ENCODE data around the gene MICOS13.

MICOS13 gene

DNA sequence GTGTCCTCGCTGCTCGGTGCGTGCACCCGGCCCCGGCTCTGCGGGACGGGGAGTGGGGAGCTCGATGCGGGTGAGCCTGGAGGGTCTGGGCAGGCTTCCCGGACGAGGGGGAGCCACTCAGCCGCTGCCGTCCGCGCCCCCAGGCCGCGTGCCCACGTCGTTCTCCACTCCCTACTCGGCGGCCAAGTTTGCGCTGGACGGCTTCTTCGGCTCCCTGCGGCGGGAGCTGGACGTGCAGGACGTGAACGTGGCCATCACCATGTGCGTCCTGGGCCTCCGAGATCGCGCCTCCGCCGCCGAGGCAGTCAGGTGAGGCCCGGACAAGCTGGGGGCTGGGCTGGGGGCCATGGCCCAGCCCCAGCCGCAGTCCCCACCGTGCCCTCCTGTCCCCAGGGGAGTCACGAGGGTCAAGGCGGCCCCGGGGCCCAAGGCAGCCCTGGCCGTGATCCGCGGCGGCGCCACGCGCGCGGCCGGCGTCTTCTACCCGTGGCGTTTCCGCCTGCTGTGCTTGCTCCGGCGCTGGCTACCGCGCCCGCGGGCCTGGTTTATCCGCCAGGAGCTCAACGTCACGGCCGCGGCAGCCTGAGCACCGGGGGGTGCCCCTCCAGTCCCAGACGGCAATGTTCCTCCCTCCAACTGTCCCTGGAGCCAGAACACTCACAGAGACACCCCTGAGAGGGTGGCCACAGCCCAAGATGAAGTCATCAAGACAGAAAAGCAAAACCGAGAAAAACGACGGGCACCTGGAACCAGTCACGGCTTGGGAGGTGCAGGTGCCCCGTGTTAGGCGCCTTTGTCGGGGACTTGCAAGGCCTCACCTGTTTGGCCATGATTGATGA, 7.3 kb upstream of the MICOS13 start:
- no peak for DNase-seq (ENCODE audit: low read depth)

DNA sequence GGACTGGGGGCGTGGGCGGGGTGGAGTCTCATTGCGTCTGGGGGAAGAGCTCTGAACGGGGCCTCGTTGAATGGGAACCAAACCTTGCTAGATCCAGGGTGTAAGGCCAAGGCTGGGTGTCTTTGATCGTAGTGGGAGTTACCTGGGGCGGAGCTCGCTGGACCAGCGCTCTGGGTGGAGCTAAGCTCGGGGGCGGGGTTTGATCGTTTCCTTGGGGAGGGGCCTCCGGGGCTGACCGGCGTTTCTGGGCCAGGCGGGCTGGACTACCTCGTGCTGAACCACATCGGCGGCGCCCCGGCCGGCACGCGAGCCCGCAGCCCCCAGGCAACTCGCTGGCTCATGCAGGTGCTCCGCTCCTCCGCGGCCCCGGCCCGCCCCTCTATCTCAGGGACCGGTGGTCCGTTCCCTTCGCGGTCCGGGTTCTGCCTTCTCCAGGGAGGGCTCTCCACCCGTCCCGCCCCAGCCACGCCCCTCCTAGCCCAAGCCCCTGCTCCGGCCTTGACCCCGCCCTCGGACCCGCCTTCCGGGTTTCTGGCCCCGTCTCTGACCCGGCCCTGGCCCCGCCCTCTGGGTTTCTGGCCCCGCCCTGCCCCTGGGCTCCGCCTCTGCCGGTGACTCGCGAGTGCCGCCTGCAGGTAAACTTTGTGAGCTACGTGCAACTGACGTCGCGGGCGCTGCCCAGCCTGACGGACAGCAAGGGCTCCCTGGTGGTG, 6.5 kb upstream of the MICOS13 start:
- DNase-seq (ENCODE audit: low read depth): peak; percentile 81

- no peak for DNase-seq (ENCODE audit: low read depth)
Measured at GRCh38 chr19:5686326-5686646, 6.0 kb upstream of the MICOS13 start.

DNA sequence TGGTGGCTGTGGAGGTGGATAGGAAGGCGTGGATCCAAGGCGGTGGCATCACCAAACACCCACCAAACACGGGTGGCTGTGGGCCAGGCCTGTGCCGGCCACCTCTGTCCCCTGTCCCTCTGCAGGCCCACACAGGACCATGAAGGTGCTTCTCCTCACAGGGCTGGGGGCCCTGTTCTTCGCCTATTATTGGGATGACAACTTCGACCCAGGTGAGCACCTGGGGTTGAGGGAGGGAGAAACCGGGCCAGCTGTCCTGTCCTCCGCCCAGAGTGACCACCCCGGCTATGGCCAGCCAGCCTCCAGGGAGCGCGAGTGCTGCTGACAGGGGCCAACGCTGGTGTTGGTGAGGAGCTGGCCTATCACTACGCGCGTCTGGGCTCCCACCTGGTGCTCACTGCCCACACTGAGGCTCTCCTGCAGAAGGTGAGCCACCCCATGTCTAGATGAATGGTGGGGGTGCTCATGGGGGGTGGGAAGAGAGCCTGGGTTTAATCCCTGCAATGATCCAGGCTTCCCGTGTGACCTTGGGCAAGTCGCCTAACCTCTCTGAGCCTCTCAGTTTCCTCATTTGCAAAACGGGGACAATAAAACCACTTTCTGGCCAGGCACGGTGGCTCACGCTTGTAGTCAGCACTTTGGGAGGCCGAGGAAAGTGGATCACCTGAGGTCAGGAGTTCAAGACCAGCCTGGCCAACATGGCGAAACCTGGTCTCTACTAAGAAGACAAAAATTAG, 4.5 kb upstream of the MICOS13 start:
- no peak for DNase-seq (ENCODE audit: low read depth)

DNA sequence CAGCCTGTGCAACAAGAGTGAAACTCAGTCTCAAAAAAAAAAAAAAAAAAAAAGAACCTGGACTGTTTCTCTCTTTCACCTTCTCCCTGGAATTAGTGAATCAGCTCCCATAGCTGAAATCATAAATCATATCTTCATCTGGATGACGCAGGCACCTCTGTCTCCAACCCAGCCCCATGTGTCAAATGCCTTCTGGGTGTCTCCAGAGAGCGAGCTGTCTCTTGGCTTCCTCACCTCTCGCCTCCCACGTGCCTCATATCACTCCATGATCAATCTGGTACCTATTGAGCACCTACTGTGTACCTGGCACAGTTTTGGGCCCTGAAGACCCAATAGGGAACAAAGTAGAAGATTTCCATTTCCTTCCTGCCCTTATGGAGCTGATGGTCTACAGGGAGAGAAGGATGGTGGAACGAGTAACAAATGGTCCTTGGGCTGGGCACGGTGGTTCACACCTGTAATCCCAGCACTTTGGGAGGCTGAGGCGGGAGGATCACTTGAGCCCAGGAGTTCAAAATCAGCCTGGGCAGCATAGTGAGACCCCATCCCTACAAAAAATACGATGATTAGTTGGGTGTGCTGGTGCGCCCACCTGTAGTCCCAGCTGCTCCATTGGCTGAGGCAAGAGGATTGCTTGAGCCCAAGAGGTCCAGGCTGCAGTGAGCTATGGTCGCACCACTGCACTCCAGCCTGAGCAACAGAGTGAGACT, 3.0 kb upstream of the MICOS13 start:
- DNase-seq (ENCODE audit: low read depth): peak; percentile 45

- DNase-seq (ENCODE audit: low read depth): no peak
Measured at GRCh38 chr19:5682107-5682482, 1.8 kb upstream of the MICOS13 start.

DNA sequence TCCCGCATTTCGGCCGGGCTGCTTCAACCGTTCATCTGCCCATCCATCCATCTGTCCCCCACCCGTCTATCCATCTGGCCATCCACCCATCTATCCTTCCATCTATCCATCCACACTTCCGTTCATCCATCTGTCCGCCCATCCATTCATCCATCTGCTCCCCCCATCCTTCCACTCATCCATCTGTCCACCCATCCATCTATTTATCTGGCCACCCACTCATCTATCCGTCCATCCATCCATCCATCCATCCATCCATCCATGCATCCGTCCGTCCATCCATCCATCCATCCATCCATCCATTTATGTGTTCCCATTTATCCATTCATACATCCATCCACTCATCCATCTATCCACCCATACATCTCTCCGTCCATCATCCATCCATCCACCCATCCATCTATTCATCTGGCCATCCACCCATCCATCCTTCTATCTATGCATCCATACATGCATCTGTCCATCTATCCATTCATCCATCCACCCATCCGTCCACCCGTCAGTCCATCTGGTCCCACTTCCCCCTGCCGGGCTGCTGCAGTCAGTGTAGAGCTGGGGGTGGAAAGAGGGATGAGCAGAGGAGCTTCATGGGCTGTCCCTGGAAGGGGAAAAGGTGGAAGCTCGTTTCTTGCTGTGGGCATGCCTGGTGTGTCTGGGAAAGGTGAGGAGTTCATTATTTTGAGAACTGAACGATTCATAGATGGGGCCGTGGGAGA, 1.2 kb upstream of the MICOS13 start:
- no peak for DNase-seq (ENCODE audit: low read depth)

- DNase-seq (ENCODE audit: low read depth): peak; percentile 25
Measured at GRCh38 chr19:5680084-5680436, 256 bp downstream of the MICOS13 start.

DNA sequence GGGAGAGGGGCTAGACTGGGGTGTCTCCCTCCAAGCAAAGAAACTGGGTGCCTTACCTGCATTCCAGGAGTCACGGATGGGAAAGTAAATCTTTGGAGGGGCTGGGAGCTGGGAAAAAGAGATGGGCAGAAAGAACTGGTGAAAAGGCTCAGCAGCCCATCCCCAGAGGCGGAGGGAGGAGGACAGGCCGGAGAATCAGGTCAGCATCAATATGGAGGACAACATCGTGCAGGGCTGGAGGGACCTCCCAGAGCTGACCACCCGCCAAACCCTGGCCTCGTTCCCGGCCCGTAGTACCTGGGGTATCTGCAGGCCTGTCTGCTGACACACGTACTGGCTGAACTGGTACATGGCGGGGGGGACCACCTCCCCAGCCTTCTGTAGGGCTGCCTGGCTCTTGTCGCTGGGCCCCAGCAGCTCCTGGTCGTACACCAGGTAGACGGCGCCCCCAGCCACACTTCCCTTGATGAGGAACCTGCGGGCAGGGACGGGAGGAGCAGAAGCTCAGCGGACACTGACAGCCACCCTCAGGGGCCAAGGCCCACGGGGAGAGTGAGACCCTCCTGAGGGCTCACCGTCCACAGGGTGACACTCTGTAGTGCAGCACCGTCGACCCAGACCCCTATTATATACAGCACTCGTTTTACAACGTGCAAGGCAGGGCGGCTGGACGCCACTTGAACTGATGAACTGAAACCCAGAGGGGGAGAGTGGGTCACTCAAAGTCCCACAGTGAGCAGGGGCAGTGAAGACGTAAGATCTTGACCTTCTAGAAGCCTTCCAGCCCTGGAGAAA, 830 bp downstream of the MICOS13 start:
- DNase-seq (ENCODE audit: low read depth): no peak

- no peak for DNase-seq (ENCODE audit: low read depth)
Measured at GRCh38 chr19:5678071-5678718, 2.1 kb downstream of the MICOS13 start.

- DNase-seq (ENCODE audit: low read depth): no peak
Measured at GRCh38 chr19:5677580-5677979, 2.7 kb downstream of the MICOS13 start.

DNA sequence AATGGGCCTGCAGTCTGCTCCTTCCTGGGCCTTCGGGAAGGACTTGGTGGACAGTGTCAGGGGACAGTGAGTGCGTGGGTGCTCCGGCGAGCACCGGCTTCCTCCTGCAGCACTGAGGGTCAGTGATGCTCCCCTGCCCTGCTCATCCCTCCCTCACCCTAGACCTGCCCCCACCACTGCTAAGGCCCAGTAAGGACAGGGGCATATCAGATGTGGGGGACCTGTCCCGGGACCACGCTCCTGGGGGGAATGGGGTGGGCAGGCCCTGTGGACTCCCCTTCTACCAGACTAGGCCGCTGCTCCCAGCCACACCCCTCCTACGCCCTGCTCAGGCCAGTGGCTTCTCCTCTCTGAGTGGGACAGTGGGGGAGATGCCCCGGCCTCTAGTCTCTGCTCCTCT, 3.2 kb downstream of the MICOS13 start:
- no peak for DNase-seq (ENCODE audit: low read depth)

DNA sequence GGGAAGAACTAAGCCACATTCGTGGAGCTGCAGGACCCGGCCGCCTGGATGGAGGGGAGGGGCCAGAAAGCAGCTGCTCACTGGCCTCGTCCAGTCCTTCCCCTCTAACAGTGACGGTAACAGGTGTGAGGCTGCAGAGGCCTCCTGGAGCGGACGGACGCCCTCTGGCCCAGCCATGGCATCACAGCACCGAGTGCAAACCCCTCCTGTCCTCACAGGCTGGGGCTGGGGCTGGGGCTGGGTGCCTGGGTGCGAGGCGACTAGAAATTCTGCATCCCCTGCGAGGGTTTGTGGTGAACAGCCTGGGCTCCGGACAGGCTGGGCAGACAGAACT, 3.6 kb downstream of the MICOS13 start:
- DNase-seq (ENCODE audit: low read depth): no peak

DNA sequence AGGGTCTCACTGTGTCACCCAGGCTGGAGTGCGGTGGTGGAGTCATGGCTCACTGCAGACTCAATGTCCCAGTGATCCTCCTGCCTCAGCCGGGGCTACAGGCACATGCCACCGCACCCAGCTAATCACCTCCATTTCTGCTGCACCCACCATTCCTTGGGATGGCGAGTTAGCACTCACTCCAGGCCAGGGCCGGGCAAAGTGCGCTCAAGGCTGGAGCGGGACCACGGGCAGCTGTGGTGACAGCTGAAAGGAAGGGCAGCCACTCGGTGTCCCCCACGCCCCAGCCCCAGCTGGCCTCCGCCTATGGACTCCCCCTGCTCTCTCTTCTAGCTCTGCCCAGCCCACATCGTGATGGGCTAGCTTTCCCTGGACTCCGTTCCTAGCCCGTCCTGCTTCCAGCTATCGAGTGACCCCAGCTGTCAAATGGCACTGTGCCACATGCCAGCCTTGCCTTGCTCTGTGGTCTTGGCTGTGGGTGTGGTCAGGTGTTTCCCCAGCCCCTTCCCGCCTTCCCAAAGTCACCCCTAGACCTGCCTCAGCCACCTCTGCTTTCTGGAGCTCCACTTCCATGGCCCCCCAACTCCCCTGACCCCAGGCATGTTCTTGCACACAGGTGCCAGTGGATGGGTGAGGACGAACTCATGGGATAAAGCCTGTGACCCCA, 4.1 kb downstream of the MICOS13 start:
- no peak for DNase-seq (ENCODE audit: low read depth)

- DNase-seq (ENCODE audit: low read depth): no peak
Measured at GRCh38 chr19:5674714-5675113, 5.6 kb downstream of the MICOS13 start.

GRCh38 chr19:5673752-5674151, 6.6 kb downstream of the MICOS13 start:
- DNase-seq (ENCODE audit: low read depth): no peak

- no peak for DNase-seq (ENCODE audit: low read depth)
Measured at GRCh38 chr19:5672708-5673459, 7.4 kb downstream of the MICOS13 start.

GRCh38 chr19:5671600-5671999, 8.7 kb downstream of the MICOS13 start:
- no peak for DNase-seq (ENCODE audit: low read depth)

- DNase-seq (ENCODE audit: low read depth): no peak
Measured at GRCh38 chr19:5669212-5669611, 11.1 kb downstream of the MICOS13 start.

All from amniotic epithelial cell (primary cell).